Astrocyte (in vitro differentiated cells and primary cell): ENCODE data around the gene INAFM2.

Experiments used
- EZH2 ChIP-seq: IDR thresholded peaks from 2 replicates; pipeline ENCODE4 v1.6.1; 2012; ENCODE audit warnings: mild to moderate bottlenecking, low read length, inconsistent platforms; ENCODE audit not compliant: insufficient read depth
- TF ChIP-seq, protein P1 (sequence below): IDR thresholded peaks from 2 replicates; pipeline ENCODE4 v1.5.1; 2011; ENCODE audit warnings: low read depth, mild to moderate bottlenecking, inconsistent platforms, low read length, moderate library complexity; ENCODE audit not compliant: insufficient read depth

DNA sequence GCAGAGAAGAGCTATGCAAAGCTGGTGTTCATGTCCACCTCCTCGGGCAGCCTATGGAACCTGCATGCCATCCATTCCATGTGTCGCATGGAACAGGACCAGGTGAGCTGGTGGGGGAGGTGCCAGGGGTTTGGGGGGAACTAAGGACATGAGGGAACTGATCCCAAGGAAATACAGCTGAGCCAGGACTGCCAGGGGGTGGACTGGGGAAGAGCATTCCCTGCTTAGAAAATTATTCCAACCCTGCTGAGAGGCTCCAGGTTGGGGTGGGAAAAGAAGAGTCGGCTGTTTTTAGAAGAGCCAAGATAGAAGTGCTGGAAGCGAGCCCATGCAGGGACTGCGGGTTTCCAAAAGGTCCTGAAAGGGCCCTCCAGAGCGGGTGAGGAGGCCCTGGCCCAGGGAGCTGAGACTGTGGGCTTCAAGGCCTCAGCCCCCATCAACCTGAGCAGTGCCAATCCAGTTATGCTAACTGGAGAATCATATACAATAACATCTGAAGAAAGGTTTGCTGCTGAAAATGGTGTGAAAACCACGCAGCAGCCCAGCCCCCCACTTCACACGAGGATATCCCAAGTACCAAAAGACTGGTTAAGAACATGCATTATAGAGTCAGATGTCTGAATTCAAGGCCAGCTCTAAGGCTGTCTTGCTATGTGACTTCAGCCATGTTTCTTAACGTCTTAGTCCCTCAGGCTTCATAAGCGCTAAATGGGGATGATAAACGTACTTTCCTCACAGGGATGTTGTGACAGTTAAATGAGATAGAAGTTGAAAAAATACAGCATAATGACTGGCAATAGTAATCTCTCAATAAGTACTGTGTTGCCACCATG, 42.3 kb downstream of the INAFM2 start:
- TF ChIP-seq, protein P1, sequence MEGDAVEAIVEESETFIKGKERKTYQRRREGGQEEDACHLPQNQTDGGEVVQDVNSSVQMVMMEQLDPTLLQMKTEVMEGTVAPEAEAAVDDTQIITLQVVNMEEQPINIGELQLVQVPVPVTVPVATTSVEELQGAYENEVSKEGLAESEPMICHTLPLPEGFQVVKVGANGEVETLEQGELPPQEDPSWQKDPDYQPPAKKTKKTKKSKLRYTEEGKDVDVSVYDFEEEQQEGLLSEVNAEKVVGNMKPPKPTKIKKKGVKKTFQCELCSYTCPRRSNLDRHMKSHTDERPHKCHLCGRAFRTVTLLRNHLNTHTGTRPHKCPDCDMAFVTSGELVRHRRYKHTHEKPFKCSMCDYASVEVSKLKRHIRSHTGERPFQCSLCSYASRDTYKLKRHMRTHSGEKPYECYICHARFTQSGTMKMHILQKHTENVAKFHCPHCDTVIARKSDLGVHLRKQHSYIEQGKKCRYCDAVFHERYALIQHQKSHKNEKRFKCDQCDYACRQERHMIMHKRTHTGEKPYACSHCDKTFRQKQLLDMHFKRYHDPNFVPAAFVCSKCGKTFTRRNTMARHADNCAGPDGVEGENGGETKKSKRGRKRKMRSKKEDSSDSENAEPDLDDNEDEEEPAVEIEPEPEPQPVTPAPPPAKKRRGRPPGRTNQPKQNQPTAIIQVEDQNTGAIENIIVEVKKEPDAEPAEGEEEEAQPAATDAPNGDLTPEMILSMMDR: no peak
- TF ChIP-seq EZH2: no peak
